OCI-M1 (cell line): ENCODE data around the gene KRT37.
"Not testable (repeated sequence)": the region's sequence is repeated elsewhere in the genome, so short reads cannot be mapped to it uniquely, and the experiment has no call there.

Source experiments
- DNase-seq: peaks from one replicate; lab custom pipeline; 2025; lab: John Stamatoyannopoulos, UW

The KRT37 gene

DNA sequence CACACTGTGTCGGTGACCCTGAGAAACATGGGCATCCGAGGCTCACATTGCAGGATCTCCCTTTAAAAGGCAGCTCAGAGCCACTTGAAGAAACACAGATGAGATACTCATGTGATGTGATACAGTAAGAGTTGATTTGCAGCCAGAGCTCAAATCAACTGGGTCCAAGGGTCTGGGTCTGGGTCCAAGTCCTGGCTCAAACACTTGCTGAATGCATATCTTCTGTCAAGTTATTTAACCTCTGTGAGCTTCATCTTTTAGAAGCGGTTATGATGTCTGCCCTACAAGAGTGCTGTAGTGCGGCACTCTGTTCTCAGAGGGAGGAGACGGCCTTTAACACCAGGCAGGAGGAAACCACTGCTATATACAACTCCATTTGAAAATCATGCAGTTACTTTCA is 10.0 kb upstream of the KRT37 start:
- DNase-seq: no peak

DNA sequence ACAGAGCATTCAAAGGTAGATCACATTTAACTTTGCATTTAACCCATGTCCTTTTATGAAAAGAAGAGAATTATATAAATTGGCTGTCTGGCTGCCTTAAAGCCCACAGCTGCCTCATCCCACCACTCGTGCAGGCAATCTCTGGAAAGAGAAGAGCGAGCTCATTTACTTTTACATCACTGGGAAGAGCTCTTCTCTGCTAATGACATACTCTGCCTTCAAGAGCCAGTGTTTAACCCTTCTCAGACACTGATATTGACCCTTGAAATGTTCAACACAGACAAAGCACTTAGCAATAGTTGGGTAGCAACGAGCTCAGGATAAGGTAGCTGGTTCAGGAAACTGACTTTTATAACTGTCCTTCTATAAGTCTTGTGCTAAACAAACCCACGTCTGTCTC is 9.6 kb upstream of the KRT37 start:
- no peak for DNase-seq

DNA sequence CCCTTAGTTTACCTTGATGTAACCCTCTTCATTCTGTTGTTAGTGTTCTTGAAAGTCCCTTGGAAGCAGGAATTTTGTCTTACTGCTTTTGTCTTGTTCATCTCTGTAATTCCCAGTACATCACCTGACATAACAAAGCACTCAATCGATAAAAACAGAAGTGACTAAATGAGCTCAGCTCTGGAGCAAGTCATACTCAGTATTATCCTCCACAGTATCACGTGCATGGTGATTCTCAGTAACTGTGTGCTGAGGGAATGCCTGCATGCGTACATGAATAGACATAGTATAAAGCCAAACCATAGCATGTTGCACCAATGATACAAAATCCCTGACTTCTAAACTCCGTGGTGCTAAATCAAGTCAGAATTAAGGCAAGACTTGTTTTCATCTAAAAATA is 9.2 kb upstream of the KRT37 start:
- DNase-seq: no peak

DNA sequence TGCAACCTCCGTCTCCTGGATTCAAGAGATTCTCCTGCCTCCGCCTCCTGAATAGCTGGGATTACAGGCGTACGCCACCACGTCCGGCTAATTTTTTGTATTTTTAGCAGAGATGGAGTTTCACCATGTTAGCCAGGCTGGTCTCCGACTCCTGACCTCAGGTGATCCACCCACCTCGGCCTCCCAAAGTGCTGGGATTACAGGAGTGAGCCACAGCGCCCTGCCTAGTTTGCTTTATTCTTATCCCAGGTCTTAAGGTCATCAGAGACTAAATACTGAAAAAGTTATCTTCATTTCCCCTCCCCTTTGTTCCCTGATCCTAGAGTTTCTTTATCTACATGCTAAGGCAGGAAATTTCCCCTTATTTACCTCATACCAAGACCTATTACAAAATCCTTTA is 6.0 kb upstream of the KRT37 start:
- DNase-seq: not testable (repeated sequence)

GRCh38 chr17:41429667-41430066 is 5.3 kb upstream of the KRT37 start:
- DNase-seq: no peak

- no peak for DNase-seq
Measured at GRCh38 chr17:41428591-41429291, 4.4 kb upstream of the KRT37 start.

- DNase-seq: not testable (repeated sequence)
Measured at GRCh38 chr17:41422586-41422985, 1.8 kb downstream of the KRT37 start.

DNA sequence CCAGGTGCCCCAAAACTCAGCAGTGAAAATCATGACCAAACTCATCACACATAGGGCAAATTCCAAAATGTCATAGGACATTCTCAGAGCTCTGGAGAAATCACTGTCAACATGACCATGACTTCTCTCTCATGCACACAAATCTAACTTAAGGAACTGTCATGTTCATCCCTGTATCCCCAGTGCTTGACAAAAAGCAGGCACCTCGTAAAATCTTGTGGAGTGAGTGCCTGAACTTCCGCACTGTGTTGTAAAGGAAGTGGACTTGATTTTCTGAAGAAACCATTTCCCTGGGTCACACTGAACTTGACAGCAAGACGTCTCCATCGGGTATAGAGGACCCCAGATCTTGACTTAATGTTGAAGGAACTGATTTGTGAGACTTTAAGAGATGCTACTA is 2.8 kb downstream of the KRT37 start:
- DNase-seq: no peak

DNA sequence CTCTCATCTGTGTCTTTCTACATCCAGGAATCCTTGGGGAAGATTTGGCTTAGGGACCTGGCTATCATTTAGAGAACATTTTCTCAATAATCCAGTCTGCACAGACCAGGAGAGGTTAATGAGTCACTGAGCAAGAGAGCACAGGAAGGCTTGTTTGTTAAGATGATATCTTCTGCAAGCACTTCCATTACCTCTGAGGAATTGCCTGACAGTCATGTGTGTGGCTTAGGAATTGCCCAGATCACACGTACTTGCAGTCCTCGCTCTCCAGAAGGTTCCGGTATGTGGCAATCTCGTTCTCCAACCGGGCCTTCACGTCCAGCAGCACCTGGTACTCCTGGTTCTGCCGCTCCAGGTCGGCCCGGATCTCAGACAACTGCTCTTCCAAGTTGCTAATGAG is 3.3 kb downstream of the KRT37 start:
- no peak for DNase-seq

DNA sequence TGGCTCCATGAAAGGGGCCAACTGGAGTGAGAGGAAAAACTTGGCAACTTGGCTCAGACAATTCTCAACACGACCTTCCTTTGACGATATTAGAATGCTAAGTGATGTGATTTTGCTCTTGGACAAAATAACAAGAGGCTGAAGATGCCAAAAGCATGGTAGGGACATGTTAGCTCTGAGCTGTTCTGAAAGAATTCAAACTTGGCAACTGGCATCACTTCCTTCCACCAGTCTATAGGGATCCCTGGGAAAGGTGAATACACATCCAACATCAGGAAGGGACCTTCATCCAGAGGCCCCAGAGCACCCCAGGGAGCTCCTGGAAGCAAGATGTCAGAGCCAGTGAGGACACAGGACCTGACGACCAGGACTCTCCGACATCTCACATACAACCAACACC is 4.3 kb downstream of the KRT37 start:
- no peak for DNase-seq

GRCh38 chr17:41419716-41420115 is 4.7 kb downstream of the KRT37 start:
- no peak for DNase-seq

DNA sequence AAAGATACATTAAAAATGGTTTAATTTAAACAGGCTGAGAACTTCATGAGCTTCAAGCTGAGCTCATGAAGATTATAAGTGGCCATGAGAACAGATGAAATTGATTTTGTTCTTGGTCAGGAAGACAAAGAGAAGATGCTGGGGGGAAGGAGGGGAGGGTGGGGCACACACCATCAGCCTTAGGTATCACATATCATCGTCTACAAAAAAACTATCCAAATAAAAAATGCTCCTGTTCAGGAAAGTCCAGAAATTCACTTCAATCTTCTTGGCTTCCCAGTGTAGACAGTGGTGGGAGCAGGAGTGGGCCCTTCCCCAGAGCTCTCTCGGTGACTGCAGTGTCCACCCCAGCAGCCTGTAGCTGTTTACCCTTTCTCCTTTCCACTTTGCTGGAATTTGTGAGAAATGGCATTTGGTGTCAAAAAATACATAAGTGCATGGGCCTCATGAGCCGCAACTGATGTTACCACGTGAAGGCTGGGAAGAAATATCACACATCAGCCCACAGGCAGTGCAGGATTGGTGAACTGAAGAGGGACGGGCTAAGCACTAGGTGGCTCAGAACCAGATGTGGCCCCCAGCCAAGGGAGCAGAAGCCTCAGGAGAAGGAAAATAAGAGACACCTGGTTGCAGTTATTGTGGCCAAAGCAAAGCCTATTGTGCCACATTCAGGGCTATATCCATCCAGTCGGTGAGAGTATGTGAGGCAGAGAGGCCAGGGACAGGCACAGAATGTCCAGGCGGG is 6.1 kb downstream of the KRT37 start:
- DNase-seq: no peak

DNA sequence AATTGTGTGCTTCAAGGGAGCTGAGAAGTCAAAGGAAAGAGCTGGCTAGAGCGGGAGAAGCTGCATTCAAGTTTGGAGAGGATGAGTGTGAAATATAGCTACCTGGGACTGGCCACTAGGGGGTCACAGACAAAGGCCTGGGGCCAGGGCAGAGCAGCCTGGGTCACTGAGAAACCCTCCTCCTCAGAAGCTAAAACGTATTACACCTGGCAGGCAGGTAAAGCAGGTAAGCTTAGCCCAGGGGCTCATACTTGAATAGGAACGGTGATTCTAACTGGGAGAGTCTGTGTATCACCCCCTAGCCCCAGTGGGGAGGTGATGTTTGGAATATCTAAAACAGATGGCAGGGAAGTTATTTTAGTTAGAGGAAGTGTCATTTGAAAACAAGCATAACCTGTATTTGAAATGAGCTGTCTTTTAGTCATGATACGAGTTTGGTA is 6.8 kb downstream of the KRT37 start:
- DNase-seq: peak; percentile 15

- DNase-seq: no peak
Measured at GRCh38 chr17:41417127-41417526, 7.3 kb downstream of the KRT37 start.

DNA sequence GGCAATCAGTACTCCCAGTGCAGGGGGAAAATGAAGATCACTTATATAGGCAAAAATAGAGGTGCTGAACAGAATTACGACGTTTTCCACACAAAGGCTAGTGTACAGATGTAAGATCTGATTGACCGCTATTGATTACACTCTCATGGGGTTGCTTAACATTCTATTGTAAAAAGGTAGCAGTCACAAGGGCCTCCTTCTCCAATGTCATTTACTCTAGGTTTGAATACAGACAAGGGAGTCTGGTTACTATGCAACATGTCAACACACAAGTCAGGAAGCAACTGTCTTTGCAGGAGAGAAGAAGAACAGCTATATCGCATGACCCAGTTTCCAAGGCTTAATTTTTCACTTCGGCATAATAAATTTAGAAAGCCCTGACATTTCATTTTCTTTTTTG is 7.9 kb downstream of the KRT37 start:
- DNase-seq: no peak

- DNase-seq: no peak
Measured at GRCh38 chr17:41415833-41416335, 8.5 kb downstream of the KRT37 start.

DNA sequence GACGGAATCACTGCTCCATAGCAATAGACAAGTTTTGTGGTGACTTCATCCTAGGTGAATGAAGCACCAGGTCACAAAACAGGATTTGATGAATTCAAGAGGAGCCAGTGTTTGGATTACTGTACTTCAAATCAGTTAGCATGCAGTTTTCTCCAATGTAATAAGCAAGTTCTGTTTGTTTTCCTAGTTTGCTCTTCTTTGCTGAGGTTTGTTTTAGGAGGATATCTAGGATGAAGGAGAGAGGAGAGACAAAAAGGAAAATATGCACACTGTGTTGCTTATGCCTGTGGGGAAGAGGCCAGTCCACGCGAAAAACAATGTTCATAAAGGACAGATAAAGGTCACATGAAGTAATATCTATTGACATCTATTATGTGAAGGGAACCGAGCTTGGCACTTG is 9.0 kb downstream of the KRT37 start:
- DNase-seq: no peak

- no peak for DNase-seq
Measured at GRCh38 chr17:41413982-41414381, 10.4 kb downstream of the KRT37 start.

GRCh38 chr17:41413353-41413957 is 10.9 kb downstream of the KRT37 start:
- DNase-seq: no peak

DNA sequence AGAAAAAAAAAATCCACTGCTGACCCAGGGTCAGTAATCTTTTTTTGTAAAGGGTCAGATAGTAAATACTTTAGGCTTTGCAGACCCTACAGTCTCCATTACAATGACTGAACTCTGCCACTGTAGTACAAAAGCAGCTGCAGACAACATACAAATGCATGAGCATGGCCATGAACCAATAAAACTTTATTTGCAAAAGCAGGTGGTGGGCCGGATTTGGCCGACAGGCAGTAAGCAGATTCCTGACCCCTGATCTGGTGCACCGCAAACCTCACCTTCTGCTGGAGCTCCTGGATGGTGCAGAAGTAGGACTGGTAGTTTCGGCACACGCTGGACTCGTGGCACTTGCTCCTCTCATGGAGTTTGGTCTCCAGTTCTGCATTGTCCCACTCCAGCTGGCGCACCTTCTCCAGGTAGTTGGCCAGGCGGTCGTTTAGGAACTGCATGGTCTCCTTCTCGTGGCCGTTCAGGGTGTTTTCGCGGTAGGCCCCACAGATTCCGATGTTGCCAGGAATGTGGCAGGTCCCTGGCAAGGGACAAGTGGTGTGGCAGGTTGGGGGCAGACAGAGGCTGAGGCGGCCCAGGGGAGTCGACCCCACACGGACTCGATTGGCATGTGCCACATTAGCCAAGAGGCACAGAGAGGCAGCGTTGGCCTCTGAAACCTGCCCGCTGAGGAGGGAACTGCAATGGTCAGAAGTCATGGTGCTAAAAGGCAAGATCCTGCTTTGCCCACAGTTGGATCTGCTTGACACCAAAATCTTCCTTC is 13.1 kb downstream of the KRT37 start:
- no peak for DNase-seq

DNA sequence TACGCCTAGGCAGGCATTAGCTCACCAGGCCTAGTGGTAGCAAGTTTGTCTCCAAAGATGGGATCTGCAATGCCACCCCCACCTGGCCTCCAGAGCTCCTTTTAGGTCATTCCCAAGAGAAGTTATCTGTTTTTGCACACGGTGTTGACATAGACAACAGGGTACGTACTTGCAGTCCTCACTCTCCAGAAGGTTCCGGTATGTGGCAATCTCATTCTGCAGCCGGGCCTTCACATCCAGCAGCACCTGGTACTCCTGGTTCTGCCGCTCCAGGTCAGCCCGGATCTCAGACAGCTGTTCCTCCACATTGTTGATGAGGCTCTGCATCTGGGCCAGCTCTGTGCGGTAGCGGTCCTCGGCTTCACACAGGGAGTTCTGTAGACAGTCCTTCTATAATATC is 17.2 kb downstream of the KRT37 start:
- no peak for DNase-seq

DNA sequence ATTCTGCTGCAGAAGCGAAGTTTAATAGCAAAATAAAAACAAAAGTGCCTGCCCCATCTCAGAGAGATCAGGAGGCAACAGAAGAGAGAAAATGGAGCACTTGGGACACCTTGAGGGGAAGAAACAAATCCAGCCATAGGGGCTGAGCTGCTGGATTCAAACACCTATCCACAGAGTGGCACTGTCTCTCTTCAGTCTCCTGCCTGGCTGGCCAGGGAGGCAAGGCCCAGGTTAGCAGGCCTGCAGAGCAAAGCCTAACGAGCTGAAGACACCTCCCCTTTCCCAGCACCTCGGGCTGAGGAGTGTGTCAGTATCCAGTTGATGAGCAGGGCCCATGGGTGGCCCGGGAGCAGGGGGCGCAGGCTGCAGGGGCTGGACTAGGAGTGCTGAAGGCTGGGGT is 18.2 kb downstream of the KRT37 start:
- DNase-seq: no peak
